HG02759 (cell line): ENCODE measurements around the gene OTUB2.

Source experiments
- ATAC-seq: cut with Tn5 transposase; IDR thresholded peaks from one replicate; pipeline ENCODE4 v1.9.1; 2021; ENCODE audit warnings: mild to moderate bottlenecking, moderate library complexity; ENCODE audit not compliant: unreplicated experiment

Gene OTUB2

DNA sequence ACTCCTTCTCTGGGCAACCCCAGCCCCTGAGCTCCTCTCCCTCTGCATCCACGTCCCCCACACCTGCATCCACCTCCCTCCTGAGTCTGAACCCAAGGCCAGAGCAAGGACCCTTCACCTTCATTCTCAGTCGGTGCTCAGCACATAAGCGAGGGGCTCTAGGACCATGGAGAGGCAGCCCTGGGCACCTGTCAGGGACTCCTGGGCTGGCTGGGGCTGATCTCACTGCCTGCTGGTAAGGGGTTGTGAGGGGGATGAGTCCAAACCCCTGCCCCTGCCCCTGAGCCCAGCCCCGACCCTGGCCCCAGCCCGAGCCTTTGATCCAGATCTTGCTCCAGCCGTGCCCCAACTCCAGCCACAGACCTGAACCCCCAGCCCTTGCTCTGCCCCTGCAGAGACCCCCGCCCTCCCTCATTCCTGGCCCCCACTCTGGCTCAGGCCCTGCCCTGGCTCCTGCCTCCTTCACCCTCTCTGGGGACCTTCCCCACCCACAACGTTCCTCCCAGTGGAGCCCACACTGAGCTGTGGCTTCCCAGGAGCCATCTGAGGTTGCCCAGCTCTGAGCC lies 29.9 kb upstream of the OTUB2 start:
- no peak for ATAC-seq

DNA sequence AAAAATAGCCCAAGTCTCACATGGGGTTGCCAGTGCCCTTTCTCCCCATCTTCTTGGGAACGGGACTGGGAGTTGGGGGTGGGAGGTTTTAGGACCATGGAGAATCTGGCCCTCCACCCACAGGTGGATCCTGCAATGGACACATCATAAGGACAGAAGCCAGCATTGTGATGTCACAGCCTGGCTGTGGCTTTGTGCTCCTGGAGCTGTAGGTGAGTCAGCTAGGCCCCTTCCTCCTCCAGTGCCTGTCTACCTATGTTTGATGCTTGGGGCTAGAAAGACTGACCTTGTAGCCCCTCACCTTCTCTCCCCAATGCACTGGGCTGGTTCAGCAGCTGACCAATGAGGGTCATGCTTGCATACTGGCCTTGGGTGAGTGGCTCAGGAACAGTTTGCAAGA lies 29.1 kb upstream of the OTUB2 start, which contains the start of gene CCDC197:
Gene CCDC197, plus strand, starts transcription at position 220 of the 400 bp plus-strand sequence. CDS start 831 bp downstream, outside the sequence.
- no peak for ATAC-seq

- no peak for ATAC-seq
Measured at GRCh38 chr14:93997916-93998870, 27.9 kb upstream of the OTUB2 start.

DNA sequence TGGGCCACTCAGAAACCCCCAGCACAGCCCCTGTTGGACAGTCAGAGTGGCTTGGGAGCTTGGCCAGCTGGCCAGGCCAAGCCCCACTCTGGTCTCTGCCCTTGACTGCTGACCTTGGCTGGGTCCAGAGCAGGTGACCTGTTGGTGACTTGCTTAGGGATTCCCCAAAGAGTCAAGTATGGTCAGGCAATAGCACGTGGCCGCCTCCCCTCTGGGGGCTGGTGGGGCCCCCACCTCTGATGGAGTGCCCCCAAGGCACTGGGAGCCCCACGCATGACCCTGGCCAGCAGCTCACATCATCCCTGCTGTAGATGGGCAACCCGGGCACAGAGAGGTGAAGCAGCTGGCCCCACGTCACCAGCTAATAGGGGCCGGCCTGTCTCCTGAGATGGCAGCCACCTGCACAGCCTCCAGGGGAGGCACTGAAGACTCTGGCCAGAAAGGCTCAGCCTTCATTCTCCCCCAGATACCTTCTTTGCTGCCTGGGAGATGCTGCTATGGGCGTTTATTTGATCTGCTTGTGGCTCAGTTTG lies 27.2 kb upstream of the OTUB2 start:
- ATAC-seq, result no peak

GRCh38 chr14:93999573-93999972 lies 26.6 kb upstream of the OTUB2 start:
- no peak for ATAC-seq

DNA sequence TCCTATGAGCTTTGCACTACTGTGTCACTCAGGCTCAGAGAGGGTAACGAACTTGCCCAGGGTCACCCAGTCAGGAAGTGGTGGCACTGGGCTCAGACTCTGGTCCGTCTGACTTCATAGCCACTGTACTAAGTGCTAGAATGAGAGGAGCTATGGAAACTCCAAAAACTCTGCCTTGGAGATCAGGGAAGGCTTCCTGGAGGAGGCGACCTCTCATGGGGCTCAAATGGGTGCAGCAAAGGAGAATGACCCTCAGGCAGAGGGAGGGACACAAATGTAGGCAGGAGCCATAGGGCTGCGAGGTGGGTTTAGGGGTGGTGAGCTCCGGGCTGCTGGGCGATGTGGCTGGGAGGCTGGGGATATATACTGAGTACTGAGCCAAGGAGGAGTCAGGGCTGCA lies 25.9 kb upstream of the OTUB2 start:
- no peak for ATAC-seq

DNA sequence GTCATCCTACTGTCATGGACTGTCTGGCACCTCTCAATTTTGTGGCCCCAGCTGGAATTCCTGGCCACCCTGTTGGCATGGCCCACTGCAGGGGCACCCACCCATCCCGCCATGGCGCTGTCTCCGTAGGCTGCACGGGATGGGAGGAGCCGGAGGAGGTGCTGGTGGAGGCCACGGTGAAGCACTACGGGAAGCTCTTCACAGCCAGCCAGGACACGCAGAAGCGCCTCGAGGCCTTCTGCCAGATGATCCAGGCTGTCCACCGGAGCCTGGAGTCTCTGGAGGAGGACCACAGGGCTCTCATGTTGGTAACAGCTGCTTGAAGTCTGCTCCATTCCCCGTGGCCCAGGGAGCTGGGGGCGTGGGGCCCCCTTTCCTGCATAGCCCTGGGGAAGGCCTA lies 25.1 kb upstream of the OTUB2 start:
- no peak for ATAC-seq

DNA sequence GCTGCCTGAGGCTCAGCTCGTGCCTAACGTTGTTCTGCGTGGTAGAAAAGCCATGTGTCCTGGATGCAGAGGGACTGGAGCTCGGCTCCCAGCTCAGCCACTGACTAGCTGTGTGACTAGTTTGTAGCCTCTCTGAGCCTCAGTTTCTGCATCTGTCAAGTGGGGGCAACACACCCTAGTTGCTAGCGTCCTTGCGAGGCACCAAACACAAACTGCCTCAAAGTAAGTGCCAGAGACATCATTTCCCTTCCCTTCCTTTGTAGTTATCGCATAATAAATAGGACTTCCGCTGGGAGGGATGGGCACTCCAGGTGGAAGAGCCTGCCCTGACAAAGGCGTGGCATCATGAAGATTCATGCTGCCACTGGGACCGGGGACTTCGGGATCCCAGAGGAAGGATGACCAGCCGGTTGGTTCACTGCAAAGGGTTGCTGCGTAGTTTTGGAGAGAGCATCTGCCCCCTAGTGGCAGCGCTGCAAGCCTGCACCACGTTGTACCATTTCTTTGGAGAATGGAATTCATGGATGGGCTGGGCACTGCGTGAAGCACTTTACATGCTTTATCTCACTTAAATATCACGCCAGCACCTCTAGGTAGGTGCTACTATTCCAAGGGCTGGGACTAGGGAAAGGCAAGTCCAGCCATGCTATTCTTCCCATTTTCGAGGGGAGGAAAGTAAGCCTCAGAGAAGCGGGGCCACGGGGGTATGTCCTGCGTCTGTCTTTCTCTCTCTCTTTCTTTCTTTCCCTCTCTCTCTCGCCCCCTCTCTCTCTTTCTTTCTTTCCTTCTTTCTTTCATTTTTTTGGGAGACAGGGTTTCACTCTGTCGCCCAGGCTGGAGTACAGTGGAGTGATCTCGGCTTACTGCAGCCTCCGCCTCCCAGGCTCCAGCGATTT lies 24.4 kb upstream of the OTUB2 start:
- ATAC-seq, result peak; percentile 67

DNA sequence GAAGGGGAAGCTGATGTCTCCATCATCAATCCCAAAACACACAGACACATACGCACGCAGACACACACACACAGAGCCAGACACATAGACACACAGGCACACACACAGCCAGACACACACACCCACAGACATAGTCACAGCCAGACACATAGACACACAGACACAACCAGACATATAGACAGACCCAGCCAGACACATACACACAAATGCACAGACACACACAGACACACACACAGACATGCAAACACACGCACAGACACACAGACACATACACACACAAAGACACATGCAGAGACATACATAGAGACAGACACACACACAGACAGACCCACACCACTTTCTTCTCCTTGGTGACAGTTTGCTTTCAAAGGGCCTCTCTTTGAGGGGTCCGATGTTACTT lies 22.7 kb upstream of the OTUB2 start:
- no peak for ATAC-seq

GRCh38 chr14:94004015-94004414 lies 22.1 kb upstream of the OTUB2 start:
- no peak for ATAC-seq

DNA sequence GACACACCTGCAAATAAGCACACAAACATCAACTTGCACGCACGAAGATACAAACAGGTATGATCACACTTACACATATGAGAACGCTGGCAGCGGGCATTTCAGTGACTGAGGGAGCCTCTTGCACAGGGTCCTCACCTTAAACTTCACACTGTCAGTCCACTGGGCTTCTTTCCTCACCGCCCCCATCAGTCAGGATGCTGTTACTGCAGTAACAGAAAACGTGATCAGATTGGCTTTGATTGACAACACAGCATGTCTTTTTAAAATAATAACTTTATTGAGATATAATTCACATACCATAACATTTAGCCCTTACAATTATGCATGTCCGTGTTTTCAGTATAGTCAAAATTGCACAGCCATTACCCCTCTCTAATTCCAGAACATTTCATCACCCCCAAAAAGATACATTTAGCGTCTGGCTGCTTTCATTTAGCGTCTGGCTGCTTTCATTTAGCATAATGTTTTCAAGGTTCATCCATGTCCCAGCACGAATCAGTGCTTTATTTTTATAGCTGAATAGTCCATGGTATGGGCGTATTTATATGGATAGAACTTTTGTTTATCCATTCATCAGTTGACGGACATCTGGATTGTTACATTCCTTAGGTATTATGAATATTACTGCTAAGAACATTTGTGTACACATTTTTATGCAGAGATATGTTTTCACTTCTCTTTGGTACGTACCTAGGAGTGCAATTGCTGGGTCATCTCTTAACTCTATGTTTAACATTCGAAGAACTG lies 20.6 kb upstream of the OTUB2 start:
- no peak for ATAC-seq

DNA sequence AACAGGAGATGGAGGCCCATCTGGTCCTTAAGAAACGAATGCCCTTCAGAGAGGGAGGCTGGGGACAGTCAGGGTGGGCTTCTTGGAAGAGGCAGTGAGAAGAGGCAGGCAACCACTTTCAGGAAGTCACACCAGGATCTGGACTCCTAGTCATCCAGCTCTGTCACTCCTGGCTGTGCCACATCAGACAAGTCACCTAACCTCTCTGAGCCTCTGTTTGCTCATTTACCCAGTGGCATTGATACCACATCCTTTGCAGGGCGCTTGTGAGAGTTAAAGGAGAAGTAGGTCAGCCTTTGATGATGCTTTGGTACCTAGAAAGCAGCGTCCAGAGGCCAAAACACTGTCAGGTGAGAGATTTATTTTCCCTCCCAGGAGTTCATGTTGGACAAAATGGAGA lies 17.9 kb upstream of the OTUB2 start:
- no peak for ATAC-seq

- ATAC-seq, result peak; percentile 58
Measured at GRCh38 chr14:94009767-94010166, 16.4 kb upstream of the OTUB2 start.

DNA sequence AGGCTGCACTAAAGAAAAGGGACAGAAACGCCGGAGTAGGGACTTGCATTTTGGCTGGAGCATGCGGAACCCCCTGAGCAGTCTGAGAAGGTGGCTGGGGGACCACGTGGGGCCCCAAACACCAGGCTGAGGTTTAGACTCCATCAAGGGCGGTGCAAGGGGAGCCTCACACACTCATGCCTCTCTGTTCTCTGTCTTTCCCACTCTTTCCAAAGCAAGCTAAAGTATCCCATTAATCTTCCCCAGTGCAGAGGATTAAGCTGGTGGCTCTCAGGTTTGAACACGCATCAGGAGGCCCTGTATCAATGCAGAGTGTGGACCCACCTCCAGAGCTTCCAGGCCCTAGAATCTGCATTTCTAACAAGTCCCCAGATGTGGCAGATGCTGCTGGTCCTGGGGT lies 15.5 kb upstream of the OTUB2 start:
- no peak for ATAC-seq

DNA sequence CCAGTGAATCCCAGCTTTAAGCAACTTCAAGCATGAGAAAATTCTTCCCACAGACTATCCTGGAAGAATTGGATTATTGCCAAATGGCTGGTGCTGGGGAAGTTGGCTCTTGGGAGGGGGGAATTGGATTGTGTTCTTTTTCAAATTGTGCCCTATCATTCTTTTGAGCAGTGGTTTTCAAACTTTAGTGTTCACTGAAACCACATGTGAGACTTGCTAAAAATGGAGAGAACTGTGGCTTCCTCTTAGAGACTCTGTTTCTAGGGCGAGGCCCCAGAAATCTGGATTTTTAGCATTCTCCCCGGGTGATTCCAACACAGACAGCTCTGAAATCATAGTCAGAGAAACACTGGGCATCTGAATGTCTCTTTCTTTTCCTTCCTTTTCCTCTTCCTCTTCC lies 14.3 kb upstream of the OTUB2 start:
- ATAC-seq, result no peak

DNA sequence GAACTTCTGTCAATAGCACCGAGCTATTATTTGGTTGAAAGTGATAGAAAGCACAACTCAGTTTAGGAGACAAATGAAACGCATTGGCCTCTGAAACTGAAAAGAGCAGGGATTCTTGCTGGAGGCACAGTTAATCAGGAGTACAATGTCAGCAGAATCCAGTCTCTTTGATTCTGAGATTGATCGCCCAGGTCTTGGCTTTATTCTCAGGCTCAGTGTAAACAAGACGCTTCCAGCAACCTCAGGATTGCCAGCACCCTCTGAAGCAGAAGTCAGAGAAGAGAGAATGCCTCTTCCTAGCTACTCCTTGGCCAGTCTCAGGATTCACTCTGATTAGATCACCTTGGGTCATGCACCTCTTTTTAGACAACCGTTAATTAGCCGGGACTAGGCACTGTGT lies 11.8 kb upstream of the OTUB2 start:
- ATAC-seq, result no peak

GRCh38 chr14:94015223-94015622 lies 10.9 kb upstream of the OTUB2 start:
- no peak for ATAC-seq

DNA sequence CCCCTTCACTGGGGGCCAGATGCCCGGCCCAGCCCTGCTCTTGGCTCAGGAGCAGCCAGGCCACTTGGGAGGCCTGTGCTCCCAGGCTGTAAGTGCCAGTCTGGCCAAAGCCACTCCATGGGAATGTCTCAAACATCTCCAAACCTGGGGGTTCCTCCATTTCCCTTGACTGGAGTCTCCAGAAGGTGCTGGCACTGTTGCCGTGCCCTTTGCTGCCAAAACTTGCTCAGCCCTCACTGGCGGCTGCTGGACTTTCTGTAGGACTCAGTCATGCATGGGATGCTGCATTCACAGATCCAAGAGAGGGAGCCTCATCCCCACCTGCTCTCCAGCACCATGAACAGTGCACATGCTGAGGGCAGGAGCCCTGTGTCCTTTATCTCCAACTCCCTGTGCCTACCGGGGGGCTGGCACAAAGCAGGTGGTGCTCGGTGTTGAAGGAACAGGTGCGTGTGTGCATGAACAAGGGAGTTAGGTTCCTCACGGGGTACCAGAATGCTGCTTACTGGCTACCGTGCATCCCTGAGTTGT lies 9.6 kb upstream of the OTUB2 start:
- ATAC-seq, result no peak

- no peak for ATAC-seq
Measured at GRCh38 chr14:94018308-94018707, 7.8 kb upstream of the OTUB2 start.

DNA sequence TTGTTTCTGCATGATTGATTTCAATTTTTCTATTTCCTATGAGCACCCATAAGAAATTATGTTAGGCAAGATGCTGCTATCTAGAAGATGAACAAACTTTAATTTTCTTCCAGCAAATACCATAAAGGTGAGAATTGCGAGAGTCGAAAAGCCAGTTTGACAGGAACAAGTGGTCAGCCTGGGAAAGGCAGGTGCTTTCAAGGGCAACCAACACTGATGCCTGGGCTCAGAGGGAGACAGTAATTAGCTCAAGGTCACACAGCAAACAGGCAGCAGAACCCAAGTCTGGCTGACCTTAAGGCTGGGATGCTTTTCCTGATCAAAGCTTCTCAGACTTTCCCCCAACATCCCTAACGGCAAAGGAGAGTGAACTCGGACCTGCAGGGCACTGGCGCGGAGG lies 6.8 kb upstream of the OTUB2 start:
- no peak for ATAC-seq
